GM12892 (cell line): ENCODE results near the gene GRM7.

ENCODE experiments used
- POLR2A ChIP-seq: IDR thresholded peaks from 2 replicates; pipeline ENCODE4 v1.6.1; 2011; ENCODE audit warnings: low read depth, low read length, control low read depth
- POLR2AphosphoS5 ChIP-seq: IDR thresholded peaks from 2 replicates; pipeline ENCODE4 v1.6.1; 2011; ENCODE audit warnings: low read depth, low read length, control low read depth
- TAF1 ChIP-seq: IDR thresholded peaks from 2 replicates; pipeline ENCODE4 v1.6.1; 2011; ENCODE audit warnings: low read depth, mild to moderate bottlenecking, control low read depth, low read length, borderline replicate concordance

DNA sequence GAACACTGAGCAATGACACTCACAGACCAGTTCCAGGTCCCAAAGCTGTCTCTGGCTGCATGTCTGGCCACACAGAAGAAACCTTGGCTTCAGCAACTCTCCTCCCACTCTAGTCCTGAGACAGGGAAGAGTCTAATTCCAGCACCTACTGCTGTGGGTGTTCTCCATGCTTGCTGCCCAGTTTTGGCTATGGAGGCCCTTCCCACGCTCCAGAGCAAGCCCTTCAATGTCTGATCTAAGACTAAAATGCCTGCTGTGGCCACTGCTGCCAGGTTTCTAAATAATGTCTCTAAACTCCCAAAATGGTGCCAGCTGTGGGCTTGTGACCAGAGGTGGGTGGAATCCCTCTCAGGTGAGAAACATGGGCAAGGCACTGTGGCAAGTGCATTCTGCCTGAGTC is 531.3 kb downstream of the GRM7 start:
- no peak for TF ChIP-seq POLR2A
- TF ChIP-seq POLR2AphosphoS5 = no peak
- no peak for TF ChIP-seq TAF1
